ENCODE results near the gene TUBA4B.

The TUBA4B gene

DNA sequence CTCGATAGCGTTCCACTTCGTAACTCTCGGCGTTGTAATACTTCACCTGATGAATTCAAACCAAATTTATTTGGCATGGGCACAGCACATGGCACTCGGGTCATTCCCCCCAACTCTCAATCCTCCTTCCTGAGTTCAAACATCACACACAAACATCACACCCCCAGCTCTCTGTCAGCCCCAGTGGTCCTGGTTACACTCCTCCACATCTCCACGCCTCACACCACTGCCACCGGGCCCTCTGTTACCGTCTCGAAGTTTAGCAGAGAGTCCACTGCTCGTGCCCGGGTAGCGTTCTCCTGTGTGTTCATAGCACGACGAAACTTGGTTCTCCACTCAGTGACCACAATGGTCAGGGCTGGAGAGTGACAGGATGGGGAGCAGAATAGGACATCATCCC is 38.9 kb upstream of the TUBA4B start:
- H3K4me3 ChIP-seq (ENCODE audit: low read depth, low read length) = no peak overlapping the region
- no peak for DNase-seq (ENCODE audit: low read depth)
- TF ChIP-seq, protein P1, sequence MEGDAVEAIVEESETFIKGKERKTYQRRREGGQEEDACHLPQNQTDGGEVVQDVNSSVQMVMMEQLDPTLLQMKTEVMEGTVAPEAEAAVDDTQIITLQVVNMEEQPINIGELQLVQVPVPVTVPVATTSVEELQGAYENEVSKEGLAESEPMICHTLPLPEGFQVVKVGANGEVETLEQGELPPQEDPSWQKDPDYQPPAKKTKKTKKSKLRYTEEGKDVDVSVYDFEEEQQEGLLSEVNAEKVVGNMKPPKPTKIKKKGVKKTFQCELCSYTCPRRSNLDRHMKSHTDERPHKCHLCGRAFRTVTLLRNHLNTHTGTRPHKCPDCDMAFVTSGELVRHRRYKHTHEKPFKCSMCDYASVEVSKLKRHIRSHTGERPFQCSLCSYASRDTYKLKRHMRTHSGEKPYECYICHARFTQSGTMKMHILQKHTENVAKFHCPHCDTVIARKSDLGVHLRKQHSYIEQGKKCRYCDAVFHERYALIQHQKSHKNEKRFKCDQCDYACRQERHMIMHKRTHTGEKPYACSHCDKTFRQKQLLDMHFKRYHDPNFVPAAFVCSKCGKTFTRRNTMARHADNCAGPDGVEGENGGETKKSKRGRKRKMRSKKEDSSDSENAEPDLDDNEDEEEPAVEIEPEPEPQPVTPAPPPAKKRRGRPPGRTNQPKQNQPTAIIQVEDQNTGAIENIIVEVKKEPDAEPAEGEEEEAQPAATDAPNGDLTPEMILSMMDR (IDR thresholded peaks at IDR 0.05; ENCODE audit: insufficient read depth, low read depth, low read length, missing control alignments) = no peak

DNA sequence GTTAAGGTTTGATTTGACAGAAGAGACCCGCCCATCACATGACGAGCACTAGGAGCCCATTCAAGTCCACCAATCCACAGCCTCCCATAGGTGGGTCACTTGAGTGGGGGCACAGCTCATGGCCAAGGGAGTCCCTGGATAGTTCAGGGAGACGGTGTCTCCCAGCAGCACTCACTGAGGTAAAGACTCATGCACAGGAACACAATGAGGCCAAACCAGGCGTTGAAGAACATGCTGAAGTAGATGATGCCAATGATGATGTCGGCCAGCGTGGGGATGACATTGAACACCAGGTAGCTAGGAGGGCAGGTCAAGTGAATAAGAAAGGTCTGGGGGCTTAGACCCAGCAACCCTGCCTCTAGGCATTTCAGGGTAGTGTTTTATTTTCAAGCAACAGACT is 38.3 kb upstream of the TUBA4B start:
- H3K4me3 ChIP-seq (ENCODE audit: low read depth, low read length) = no peak overlapping the region
- DNase-seq (ENCODE audit: low read depth) = no peak
- TF ChIP-seq, protein P1 (IDR thresholded peaks at IDR 0.05; ENCODE audit: insufficient read depth, low read depth, low read length, missing control alignments) = no peak

DNA sequence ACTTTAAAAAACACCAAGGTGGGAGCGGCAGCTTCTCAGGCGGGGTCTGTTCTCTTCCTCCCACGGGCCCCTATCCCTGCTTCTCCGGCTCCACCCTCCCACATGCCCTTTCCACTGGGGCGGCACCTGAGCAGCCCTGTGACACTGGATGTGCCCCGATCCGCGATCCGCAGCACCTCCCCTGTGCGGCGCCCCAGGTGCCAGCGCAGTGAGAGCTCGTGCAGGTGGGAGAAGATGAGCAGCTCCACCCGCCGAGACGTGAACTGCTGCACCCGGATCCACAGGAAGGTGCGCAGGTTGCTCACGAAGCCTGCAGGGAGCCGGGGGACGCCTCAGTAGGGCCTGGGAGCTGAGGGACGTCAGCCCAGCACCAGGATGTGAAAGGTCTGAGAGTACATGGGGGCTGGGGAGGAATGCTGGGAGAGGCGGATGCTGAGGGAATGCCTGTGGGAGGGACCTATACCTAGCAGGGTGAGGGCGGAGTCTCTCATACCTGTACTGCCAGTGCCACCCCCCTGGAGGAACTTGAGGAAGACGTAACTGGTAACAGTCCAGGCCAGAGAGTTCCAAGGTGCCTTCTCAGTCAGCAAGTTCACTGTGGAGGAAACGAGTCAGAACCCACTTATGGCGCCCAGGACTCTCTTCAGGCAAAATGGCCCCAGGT is 37.0 kb upstream of the TUBA4B start:
- TF ChIP-seq, protein P1 (IDR thresholded peaks at IDR 0.05; ENCODE audit: insufficient read depth, low read depth, low read length, missing control alignments) = no peak
- H3K4me3 ChIP-seq (ENCODE audit: low read depth, low read length) = no peak overlapping the region
- DNase-seq (ENCODE audit: low read depth) = no peak

DNA sequence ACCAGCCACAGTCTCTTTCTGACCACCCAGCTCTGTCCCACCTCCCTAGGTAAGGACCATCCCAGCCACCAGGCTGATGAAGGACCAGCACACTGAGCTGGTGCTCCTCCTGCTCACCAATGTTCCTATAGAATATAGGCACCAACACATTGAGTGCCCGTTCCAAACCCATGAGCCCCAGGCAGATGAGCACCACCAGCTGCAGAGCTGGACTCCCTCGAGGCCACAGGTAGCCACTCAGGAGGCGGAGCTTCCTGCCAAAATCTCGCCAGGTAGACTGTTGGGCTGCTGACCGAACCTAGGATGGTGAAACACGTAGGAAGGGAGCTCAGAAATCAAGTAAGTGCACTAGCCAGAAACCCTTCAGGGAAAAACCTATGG is 36.5 kb upstream of the TUBA4B start:
- no peak overlapping the region for H3K4me3 ChIP-seq (ENCODE audit: low read depth, low read length)
- TF ChIP-seq, protein P1 (IDR thresholded peaks at IDR 0.05; ENCODE audit: insufficient read depth, low read depth, low read length, missing control alignments) = no peak
- DNase-seq (ENCODE audit: low read depth) = no peak

DNA sequence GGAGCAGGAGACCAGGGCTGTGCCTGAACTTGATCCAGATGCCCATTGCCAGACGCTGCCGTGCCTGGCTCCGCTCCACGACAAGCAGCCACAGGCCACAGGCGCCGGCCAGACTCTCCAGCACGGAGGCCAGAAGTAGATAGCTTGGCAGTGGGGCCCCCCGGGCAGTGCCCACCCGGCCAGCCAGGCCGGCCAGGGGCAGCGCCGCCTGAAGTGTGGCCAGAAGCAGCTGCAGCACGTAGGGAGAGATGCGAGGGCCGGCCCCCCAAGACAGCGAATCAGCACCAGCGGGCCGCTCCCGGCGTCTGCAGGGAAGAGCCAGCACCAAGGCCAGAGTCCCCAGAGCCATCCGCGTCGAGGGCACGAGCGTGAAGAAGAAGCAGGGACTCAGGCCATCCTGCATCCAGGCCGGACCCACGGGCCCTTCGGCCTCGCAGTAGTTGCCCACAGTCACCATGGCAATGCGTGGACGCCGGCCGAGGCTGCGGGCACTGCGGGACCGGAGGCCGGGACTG is 34.8 kb upstream of the TUBA4B start:
- TF ChIP-seq, protein P1 (IDR thresholded peaks at IDR 0.05; ENCODE audit: insufficient read depth, low read depth, low read length, missing control alignments) = no peak
- DNase-seq (ENCODE audit: low read depth) = no peak
- peak overlapping the region; percentile 85 for H3K4me3 ChIP-seq (ENCODE audit: low read depth, low read length)

DNA sequence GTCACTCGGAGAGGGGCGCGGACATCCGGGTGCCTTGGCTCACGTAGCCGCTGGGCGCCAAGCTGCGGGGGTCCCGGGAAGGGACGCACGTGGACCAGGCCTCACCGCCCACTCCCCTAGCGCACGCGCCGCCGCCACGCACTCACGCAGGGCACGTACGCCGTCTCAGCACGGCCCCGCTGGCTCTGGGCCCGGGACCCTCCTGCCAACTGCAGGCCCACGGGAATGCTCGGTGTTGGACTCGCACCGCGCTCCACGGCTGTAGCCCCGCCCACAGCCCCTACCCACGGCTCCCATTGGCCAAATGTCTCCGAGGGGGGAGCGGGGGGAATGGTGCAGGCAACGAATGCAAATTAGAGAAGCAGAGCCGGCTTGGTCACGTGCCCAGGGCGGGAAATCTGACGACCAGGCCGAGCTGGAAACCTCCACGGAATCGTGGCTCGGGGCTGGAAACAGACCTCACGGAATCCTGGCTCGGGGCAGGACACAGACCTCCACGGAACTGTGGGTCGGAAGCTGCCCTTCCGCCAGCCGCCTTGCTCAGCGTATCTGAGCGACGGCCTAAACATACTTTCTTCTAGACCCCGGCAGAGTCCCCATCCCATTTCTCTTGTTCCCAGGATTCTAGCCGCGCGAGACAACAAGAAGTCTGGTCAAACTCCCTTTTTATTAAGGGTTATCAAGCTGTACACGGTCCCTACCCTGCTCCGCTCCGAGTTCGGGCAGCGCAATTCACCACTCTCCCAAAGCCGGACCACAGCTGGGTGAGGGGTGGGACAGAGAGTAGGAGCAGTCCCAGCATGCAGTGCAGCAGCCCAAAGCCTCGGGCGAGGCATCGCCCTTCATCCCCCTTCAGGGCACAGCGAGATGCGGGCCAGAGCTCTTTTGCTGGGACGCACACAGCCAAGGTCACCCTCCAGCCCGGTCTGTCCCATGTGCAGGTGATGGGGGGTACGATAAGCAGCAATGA is 34.0 kb upstream of the TUBA4B start, which contains the start of gene ABCB6:
ABCB6 (minus strand) TSS at position 227 of the 970 bp plus-strand sequence. CDS start 285 bp downstream, outside the sequence.
- TF ChIP-seq, protein P1 (IDR thresholded peaks at IDR 0.05; ENCODE audit: insufficient read depth, low read depth, low read length, missing control alignments) = no peak
- H3K4me3 ChIP-seq (ENCODE audit: low read depth, low read length) = peak within 1 kb of the TSS; percentile 85
- DNase-seq (ENCODE audit: low read depth) = peak; percentile 92
